Colon (tissue), 2 donors: Measurements from ENCODE around the gene GABRB3.

ENCODE experiments used
- FAIRE-seq: peaks from 2 replicates; lab custom pipeline; 2012; peaks lifted over from hg19 to GRCh38; lab: Jason Lieb, UNC
- donor health status: control.
- donor health status: control.

The GABRB3 gene

DNA sequence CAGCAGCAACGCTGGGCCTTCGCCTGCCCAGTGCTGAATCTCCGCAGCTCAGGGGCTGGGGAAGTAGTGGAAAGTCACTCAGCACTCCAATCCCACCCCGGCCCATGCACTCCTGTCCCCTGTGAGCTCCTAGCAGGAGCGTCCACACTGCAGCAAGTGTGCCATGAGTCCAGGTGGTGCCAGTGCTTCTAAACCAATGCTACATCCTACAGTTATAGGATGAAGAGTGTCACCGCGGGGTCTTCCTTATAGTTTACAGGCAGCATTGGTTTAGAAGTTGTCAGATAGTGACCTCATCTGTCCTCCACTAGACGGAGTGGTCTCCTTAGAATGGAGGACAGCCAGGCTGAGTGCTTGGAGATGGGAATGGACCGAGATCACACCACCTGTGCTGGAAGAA is 221.4 kb downstream of the GABRB3 start:
- no peak for FAIRE-seq

DNA sequence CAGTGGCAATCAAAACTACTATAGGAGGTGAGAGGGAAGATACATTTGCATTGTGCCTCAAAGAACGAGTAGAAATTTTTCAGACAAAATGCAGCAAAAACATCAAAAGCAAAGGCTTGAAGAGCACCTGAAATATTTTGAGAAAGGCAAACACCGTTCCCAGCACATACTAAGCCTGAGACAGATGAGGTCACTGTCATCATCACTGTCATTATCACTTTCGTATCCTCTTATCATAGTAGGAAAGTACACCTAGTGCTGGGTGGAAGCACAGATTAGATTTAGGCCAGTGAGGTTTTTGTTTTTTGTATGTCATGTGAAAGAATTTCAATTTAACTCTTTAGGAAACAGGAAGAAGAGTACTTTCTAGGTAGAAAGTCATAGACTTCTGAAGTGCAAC is 222.0 kb downstream of the GABRB3 start:
- no peak for FAIRE-seq

DNA sequence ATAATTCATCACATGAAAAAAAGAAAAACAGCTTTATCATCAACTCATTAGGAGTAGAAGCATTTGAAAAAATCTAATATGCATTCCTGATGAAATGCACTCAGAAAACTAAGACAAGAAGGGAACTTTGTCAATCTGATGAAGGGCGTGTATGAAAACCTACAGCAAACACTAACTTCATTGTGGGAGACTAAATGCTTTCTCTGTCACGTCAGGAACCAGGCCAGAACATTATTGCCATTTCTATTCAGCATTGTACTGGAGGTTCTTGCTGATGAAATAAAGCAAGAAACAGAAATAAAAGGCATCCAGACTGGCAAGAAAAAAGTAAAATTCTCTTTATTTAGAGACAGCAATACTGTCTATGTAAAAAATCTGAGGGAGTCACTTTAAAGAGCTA is 235.2 kb downstream of the GABRB3 start:
- FAIRE-seq, result no peak

DNA sequence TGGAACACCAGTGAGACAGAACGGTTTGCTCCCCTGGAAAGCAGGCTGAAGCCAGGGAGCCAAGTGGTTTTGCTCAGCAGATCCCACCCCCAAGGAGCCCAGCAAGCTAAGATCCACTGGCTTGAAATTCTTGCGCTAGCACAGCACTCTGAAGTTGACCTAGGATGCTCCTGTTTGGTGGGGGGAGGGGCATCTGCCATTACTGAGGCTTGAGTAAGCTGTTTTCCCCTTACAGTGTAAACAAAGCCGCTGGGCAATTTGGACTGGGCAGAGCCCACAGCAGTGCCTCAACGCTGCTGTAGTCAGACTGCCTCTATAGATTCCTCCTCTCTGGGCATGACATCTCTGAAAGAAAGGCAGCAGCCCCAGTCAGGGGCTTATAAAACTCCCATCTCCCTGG is 241.4 kb downstream of the GABRB3 start:
- FAIRE-seq, result no peak

DNA sequence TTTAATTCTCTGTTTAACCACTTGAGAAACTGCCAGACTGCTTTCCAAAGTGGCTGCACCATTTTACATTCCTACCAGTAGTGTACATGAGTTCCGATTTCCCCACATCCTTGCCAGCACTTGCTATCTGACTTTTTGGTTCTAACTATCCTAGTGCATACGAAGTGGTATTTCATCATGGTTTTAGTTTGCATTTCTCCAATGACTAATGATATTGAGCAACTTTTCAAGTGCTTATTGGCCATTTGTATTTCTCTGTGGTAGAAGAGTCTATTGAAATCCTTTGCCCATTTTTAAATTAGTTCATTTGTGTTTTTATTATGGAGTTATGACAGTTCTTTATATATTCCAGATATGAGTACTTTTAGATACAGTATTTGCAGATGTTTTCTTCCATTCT is 247.8 kb downstream of the GABRB3 start:
- no peak for FAIRE-seq

DNA sequence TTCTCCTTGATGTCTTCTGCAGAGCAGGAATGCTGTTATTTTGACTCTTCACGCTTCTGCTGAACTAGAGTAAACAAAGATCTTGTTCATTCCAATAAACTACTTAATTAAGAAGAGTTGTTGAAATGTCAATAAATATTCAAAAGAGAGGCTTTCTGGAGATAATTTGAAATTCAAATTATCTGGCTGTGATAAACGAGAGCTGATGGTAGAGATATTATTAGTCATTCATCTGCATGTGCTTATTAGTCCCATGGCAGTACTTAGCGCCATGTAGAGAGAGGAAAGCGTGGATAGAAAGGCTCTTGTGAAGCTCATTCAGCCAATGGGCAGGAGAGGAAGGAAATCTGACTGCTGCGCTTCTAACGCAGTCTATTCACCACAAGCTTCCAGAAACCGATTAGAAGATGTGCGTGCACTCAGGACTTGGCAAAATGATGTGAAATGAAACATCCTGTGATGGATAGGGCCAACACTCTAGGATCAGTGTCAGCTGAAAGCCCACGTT is 251.1 kb downstream of the GABRB3 start:
- FAIRE-seq, result no peak

DNA sequence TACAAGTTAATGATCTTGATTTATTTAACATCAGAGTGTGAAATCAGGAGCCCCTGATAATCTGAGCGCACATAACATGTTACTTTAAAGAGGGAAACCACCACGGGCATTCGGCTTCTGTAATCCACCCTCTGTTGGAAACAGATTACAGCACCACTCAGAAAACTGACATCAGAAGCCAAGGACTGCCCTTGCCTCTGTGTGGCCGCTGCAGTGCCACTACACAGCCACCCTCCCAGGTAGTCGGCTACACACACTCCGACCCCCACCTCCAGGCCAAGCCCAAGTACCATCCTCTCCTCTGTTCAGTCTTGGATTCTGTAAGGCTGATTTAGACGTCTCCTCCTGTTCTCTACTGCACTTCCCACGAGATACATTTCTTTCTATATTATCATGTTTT is 251.7 kb downstream of the GABRB3 start:
- no peak for FAIRE-seq

DNA sequence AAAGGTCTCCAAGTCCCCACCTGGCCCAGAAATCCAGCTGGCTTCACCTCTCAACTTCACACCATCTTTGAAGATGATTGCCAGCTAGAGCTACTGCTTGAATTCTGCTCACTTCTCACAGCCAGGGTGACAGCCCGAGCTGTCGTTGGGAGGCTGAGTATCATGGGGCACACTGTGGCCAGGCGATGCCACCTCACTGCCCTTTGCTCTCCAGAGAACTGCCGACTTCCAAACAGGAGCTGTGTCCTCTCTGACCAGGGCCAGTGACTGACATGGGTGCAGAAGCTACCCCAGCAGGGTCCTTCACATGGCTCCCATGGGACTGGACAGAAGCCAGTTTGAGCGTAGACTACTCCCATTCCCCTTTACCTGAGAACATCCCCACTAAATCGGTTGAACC is 254.0 kb downstream of the GABRB3 start:
- FAIRE-seq, result no peak

DNA sequence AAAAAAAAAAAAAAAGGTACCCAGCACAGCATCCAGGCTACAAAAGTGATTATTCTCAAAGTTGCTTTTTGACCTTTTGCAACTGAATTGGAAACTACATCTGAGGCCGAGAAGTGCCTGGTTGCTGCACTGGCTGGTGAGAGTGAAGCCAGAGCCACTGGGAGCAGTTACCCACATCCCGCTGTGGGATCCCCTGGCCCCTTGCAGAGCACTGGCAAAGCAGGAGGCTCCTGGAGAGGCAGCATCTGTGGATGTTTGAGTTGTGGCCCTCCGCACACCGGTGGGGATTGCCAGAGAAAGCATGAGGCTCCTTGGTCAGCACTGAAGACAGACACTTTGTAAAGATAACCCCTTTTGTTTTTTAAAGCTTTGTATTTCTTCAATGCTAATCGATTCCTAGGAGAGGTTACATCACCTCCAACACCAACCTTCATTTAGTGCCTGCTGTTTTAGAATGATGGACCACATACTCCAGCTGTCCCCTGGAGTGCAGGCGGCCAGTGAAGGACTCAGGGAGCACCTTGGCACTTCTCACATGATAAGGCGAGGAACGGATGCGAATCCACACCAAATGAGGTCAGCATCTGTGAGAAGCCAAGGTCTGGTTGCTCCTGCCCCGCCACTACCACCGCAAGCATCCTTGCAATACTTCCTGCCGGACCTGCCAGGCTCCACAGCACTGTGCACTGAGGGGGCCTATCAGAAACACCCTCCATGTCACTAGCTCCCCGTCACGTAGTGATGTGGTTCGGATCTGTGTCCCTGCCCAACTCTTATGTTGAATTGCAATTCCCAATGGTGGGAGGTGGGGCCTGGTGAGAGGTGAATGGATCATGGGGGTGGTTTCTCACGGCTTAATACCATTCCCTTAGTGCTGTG is 256.5 kb downstream of the GABRB3 start:
- no peak for FAIRE-seq

DNA sequence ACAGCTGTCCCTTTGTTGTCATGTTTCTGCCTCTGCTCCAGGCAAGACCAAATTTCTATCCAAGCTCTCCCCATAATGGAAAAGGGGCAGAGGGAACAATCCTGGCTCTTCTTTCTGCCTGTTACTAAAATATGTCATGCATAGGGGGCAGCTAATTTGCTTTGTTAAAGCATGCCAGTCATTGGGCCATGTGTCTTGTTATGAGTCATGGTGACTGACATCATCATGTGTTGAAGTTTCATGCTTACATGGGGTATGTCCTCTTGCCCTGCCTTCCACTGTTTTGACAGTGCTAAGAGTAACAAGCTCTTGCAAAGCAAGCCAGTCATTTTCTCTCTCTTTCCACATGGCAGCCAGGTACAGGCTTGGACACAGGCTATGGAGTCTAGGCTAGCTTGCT is 268.9 kb downstream of the GABRB3 start:
- FAIRE-seq, result no peak
